CD14-positive monocyte (primary cell): ENCODE results near the gene OLIG3. TPM values are rescaled to one million over a fixed set of nuclear protein-coding genes. Genes with fewer than 3 reads are reported as not detected.
A peak's percentile ranks its signal among the peaks of the same experiment; 100 is the strongest.

Source experiments
- DNase-seq, 3 donors: peaks; one replicate each; pipeline ENCODE4 v3.0.0-alpha.2; 2011 to 2022
- H2AFZ ChIP-seq: 2 replicates; pipeline ENCODE4 v1.6.0; 2012; ENCODE audit warnings: mild to moderate bottlenecking, low read depth, low read length, inconsistent platforms; ENCODE audit not compliant: insufficient read depth, poor library complexity, severe bottlenecking
- H3K27ac ChIP-seq, 2 donors: 1 replicate in 1 of 2; 2 replicates in 1 of 2; pipeline ENCODE4 v1.5.1; 2012 to 2013; ENCODE audit warnings: low read length in 2 of 2, control low read depth in 1 of 2, inconsistent platforms in 1 of 2, low read depth in 1 of 2, mild to moderate bottlenecking in 1 of 2
- H3K27me3 ChIP-seq, 2 donors: one replicate each; pipeline versions ENCODE4 v1.6.0 to v1.6.1; 2011 to 2013; ENCODE audit warnings: low read length in 2 of 2; ENCODE audit not compliant: control insufficient read depth in 2 of 2, insufficient read depth in 2 of 2
- H3K36me3 ChIP-seq, 2 donors: replicated peaks in 1 of 2; 1 replicate in 1 of 2; 2 replicates in 1 of 2; pipeline versions ENCODE4 v1.5.1 to v1.6.1; 2012 to 2013; ENCODE audit warnings: low read length in 2 of 2, control low read depth in 1 of 2, inconsistent platforms in 1 of 2, mild to moderate bottlenecking in 1 of 2; ENCODE audit not compliant: insufficient read depth in 2 of 2, control insufficient read depth in 1 of 2
- H3K4me1 ChIP-seq, 2 donors: 1 replicate in 1 of 2; 2 replicates in 1 of 2; pipeline versions ENCODE4 v1.5.1 to v1.6.1; 2012 to 2013; ENCODE audit warnings: low read length in 2 of 2, control low read depth in 1 of 2, inconsistent platforms in 1 of 2, mild to moderate bottlenecking in 1 of 2, moderate library complexity in 1 of 2; ENCODE audit not compliant: insufficient read depth in 2 of 2, control insufficient read depth in 1 of 2
- H3K4me2 ChIP-seq: replicated peaks from 2 replicates; pipeline ENCODE3; 2012; ENCODE audit warnings: low read length, moderate library complexity, mild to moderate bottlenecking; ENCODE audit not compliant: poor library complexity, severe bottlenecking; ENCODE audit errors: extremely low read depth
- H3K4me3 ChIP-seq, 3 experiments: fragments of 200-600 bp in 1 of 3; sonication (generic) in 1 of 3; replicated peaks in 1 of 3; 1 replicate in 2 of 3; 2 replicates in 1 of 3; pipeline ENCODE4 v1.5.1; 2011 to 2013; ENCODE audit warnings: low read length in 3 of 3, mild to moderate bottlenecking in 3 of 3, control low read depth in 2 of 3, low read depth in 2 of 3, inconsistent platforms in 1 of 3, moderate library complexity in 1 of 3
- H3K79me2 ChIP-seq: 2 replicates; pipeline ENCODE4 v1.6.0; 2012; ENCODE audit warnings: mild to moderate bottlenecking, control low read depth, inconsistent platforms, low read length, moderate library complexity; ENCODE audit not compliant: insufficient read depth
- H3K9ac ChIP-seq: 2 replicates; pipeline ENCODE4 v1.6.0; 2017; ENCODE audit warnings: low read length, mild to moderate bottlenecking; ENCODE audit not compliant: insufficient read depth, poor library complexity, severe bottlenecking
- H3K9me3 ChIP-seq, 2 donors: replicated peaks in 1 of 2; 1 replicate in 1 of 2; 2 replicates in 1 of 2; pipeline versions ENCODE4 v1.5.1 to v1.6.1; 2012 to 2013; ENCODE audit warnings: low read length in 2 of 2, control low read depth in 1 of 2; ENCODE audit not compliant: control insufficient read depth in 1 of 2, insufficient read depth in 1 of 2
- H4K20me1 ChIP-seq: 2 replicates; pipeline ENCODE4 v1.6.0; 2012; ENCODE audit warnings: mild to moderate bottlenecking, low read length, control low read depth, moderate library complexity; ENCODE audit not compliant: insufficient read depth
- H3K27ac Mint-ChIP-seq, 7 donors: one replicate each; pipeline ENCODE4 v1.8.0; 2020; ENCODE audit warnings: mild to moderate bottlenecking in 7 of 7, mixed read lengths in 7 of 7, moderate library complexity in 6 of 7, inconsistent platforms in 2 of 7
- H3K27me3 Mint-ChIP-seq, 3 donors: one replicate each; pipeline ENCODE4 v1.8.0; 2021 to 2022; ENCODE audit warnings: low read depth in 3 of 3, mild to moderate bottlenecking in 3 of 3, mixed read lengths in 3 of 3, moderate library complexity in 3 of 3, inconsistent platforms in 1 of 3
- H3K36me3 Mint-ChIP-seq, 2 donors: one replicate each; pipeline ENCODE4 v1.8.0; 2020; ENCODE audit warnings: mixed read lengths in 2 of 2, inconsistent platforms in 1 of 2, mild to moderate bottlenecking in 1 of 2
- H3K4me1 Mint-ChIP-seq: one replicate; pipeline ENCODE4 v1.8.0; 2020; ENCODE audit warnings: mild to moderate bottlenecking, mixed read lengths
- H3K4me3 Mint-ChIP-seq, 2 donors: one replicate each; pipeline ENCODE4 v1.8.0; 2020; ENCODE audit warnings: mild to moderate bottlenecking in 2 of 2, mixed read lengths in 2 of 2, moderate library complexity in 1 of 2
- H3K9me3 Mint-ChIP-seq, 7 donors: one replicate each; pipeline ENCODE4 v1.8.0; 2020 to 2022; ENCODE audit warnings: mixed read lengths in 7 of 7, mild to moderate bottlenecking in 6 of 7, moderate library complexity in 6 of 7, inconsistent platforms in 2 of 7
- CTCF ChIP-seq: fragments of 200-600 bp; IDR thresholded peaks from one replicate; pipeline ENCODE4 v1.8.0; 2022; ENCODE audit warnings: antibody characterized with exemption, mild to moderate bottlenecking
- WGBS: methylation state at CpG from one replicate; pipeline ENCODE4 v1.1.5; 2013; ENCODE audit warnings: missing lambda C conversion rate; ENCODE audit not compliant: insufficient coverage; 5-methylcytosine and 5-hydroxymethylcytosine counted together
- intact Hi-C, 2 donors: fragments of 100-400 bp; cut with micrococcal nuclease; formaldehyde crosslinking; loops; one replicate each; pipeline versions ENCODE4 v1.15.0 to v1.15.1; 2023
- polyA plus RNA-seq, 3 donors: library from polyadenylated mRNA; depleted of rRNA in 1 of 3; unstranded in 2 of 3; stranded (reverse) in 1 of 3; fragments of 300-500 nt in 2 of 3; fragments of >200 nt in 1 of 3; fragmentation: Illumina TruSeq in 2 of 3; gene quantifications; 1 replicate in 2 of 3; 2 replicates in 1 of 3; pipeline ENCODE4 v1.2.3, GENCODE V29; 2012 to 2021

OLIG3 gene
- polyA plus RNA-seq, 3 donors: not detected

DNA sequence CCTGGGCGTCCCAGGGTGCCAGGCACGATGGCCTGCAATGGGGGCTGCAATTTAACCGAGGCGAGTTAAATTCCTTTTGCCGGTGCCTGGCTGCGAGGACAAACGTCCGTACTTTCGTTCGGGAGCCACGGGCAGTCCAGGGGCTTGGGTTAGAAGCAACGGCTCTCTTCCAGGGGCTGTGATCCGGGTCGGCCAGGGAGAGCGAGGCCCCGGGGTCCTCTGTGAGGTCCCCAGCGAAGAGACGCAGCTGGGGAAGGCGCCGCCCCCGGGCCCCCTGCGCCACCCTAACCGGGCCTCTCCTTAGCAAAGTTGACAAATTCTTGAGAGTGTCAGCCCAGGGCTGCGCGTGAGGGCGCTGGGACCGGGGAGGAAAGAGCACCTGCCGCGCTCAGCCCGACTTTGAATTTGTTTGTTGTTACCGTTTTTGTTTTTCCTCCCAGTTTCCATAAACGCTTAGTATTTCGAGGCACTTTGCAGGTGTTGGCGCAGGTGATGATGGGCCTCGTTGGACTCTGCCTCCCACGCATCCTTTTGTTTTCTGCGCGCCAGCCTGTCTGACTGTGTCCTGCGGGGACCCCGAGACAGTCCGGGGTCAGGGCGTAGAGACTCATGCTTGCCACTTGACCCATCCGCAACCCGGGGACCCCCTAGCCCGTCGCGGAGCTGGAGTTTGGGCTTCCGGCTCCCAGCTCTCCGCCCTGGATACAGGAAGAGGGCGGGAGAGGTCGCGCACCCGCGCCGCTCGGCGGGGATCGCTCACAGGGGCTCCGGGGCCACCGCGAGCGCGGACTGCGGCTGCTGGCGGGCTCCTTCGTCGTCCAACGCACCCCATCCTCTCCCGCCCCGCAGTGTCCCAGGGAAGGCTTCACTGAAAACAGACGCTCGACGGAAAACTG lies 5.8 kb downstream of the OLIG3 start:
- Histone ChIP-seq H3K4me3 (no peak overlapping the region), H2AFZ (no peak overlapping the region), H3K27ac (no peak overlapping the region), H4K20me1 (no peaks in the 10 kb centered on the region), H3K27me3 (peaks cover 94 to 99% of the 10 kb centered on the region in 2 donors), H3K4me2 (peak overlapping the region; percentile 2), H3K36me3 (no peaks in the 10 kb centered on the region), H3K9me3 (peaks cover 7 to 43% of the 10 kb centered on the region in 2 donors), H3K4me1 (peaks cover 15 to 17% of the 10 kb centered on the region in 2 donors), H3K9ac (no peak overlapping the region), H3K79me2 (no peaks in the 10 kb centered on the region)
- WGBS: 3% methylated on average over 71 of the region's 73 CpGs
- TF ChIP-seq CTCF: no peak
- Mint-ChIP-seq H3K27ac (no peak overlapping the region), H3K4me1 (peaks cover 25% of the 10 kb centered on the region), H3K36me3 (peaks cover 0 to 3% of the 10 kb centered on the region in 2 donors), H3K9me3 (peaks cover 0 to 41% (median 22%) of the 10 kb centered on the region in 7 donors), H3K4me3 (peak overlapping the region in 1 of 2 donors; percentile 91), H3K27me3 (peaks cover 91 to 94% (median 93%) of the 10 kb centered on the region in 3 donors)
- no peak for DNase-seq
- intact Hi-C loops: no loop called here

DNA sequence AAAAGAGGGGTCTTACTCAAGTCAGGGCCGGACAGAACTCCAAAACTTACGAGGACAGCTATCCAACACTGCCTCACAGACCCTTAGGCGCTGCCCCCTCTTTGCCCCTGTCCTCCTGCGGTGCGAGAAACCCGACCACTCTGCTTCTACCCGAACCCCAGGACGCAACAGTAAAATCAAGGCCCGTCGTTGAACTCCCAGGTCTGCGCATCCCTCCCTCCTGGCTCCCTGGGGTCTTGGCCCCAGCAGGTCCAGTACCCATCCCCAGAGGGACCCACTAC lies 6.4 kb downstream of the OLIG3 start:
- Histone ChIP-seq H3K4me2 (no peak overlapping the region), H3K9ac (no peak overlapping the region), H3K27me3 (peaks cover 93 to 99% of the 10 kb centered on the region in 2 donors), H2AFZ (no peak overlapping the region), H3K9me3 (peaks cover 7 to 39% of the 10 kb centered on the region in 2 donors), H3K4me3 (no peak overlapping the region), H3K27ac (no peak overlapping the region), H3K4me1 (peaks cover 11 to 15% of the 10 kb centered on the region in 2 donors), H3K36me3 (no peaks in the 10 kb centered on the region), H4K20me1 (no peaks in the 10 kb centered on the region), H3K79me2 (no peaks in the 10 kb centered on the region)
- H3K4me1 Mint-ChIP-seq: peaks cover 23% of the 10 kb centered on the region
- no peak for TF ChIP-seq CTCF
- peaks cover 0 to 3% of the 10 kb centered on the region in 2 donors for H3K36me3 Mint-ChIP-seq
- intact Hi-C loops: no loop called here
- H3K9me3 Mint-ChIP-seq: peaks cover 0 to 39% (median 21%) of the 10 kb centered on the region in 7 donors
- no peak for DNase-seq
- H3K27me3 Mint-ChIP-seq: peaks cover 90 to 92% (median 90%) of the 10 kb centered on the region in 3 donors
- H3K27ac Mint-ChIP-seq: no peak overlapping the region
- H3K4me3 Mint-ChIP-seq: peak overlapping the region in 1 of 2 donors; percentile 71
- 6% methylated on average over 11 of the region's 11 CpGs for WGBS
